ENCODE results near the gene PLD6. TPM values are rescaled to one million over a fixed set of nuclear protein-coding genes. Genes with fewer than 3 reads are reported as not detected.

Gene PLD6
- total and polyA plus RNA-seq, 2 donors (not counting 1 experiment from before 2014, with no cell fraction given), result 2.0 to 4.1 TPM

GRCh38 chr17:17252149-17252661 is 46.1 kb upstream of the PLD6 start:
- TF ChIP-seq EZH2 (IDR thresholded peaks at IDR 0.05; ENCODE audit: borderline replicate concordance, insufficient read depth, low read depth, low read length, poor library complexity, severe bottlenecking), result no peak
- TF ChIP-seq, protein P1, sequence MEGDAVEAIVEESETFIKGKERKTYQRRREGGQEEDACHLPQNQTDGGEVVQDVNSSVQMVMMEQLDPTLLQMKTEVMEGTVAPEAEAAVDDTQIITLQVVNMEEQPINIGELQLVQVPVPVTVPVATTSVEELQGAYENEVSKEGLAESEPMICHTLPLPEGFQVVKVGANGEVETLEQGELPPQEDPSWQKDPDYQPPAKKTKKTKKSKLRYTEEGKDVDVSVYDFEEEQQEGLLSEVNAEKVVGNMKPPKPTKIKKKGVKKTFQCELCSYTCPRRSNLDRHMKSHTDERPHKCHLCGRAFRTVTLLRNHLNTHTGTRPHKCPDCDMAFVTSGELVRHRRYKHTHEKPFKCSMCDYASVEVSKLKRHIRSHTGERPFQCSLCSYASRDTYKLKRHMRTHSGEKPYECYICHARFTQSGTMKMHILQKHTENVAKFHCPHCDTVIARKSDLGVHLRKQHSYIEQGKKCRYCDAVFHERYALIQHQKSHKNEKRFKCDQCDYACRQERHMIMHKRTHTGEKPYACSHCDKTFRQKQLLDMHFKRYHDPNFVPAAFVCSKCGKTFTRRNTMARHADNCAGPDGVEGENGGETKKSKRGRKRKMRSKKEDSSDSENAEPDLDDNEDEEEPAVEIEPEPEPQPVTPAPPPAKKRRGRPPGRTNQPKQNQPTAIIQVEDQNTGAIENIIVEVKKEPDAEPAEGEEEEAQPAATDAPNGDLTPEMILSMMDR (IDR thresholded peaks at IDR 0.05), result no peak
- H3K27ac ChIP-seq (ENCODE audit: low read length in 2 of 2), result no peak overlapping the region
- ChIA-PET POLR2A (no interaction called here), CTCF (no interaction called here)
- H3K27me3 ChIP-seq (replicated peaks in 1 of 4; ENCODE audit: control extremely low read depth in 1 of 4, control insufficient read depth in 3 of 4, insufficient read depth in 4 of 4, low read length in 3 of 4), result no peaks in the 10 kb centered on the region
- H3K9me3 ChIP-seq (ENCODE audit: control extremely low read depth in 1 of 3, control insufficient read depth in 2 of 3, insufficient read depth in 1 of 3, low read length in 2 of 3), result no peaks in the 10 kb centered on the region
- 80% methylated on average over 7 of the region's 9 CpGs for WGBS (ENCODE audit: insufficient coverage)
- peaks cover 15 to 65% of the 10 kb centered on the region in 2 experiments for H3K36me3 ChIP-seq (replicated peaks in 1 of 2; ENCODE audit: control extremely low read depth in 1 of 2, control insufficient read depth in 1 of 2, extremely low read depth in 1 of 2, insufficient read depth in 2 of 2, low read length in 1 of 2)
- Mint-ChIP-seq H3K9me3 (ENCODE audit: insufficient read depth) (no peaks in the 10 kb centered on the region), H3K27me3 (no peaks in the 10 kb centered on the region), H3K4me1 (no peaks in the 10 kb centered on the region), H3K27ac (no peak overlapping the region), H3K4me3 (no peak overlapping the region)
- DNase-seq (no peak), ATAC-seq (ENCODE audit: low read depth) (no peak)
- no peak overlapping the region for H3K9ac ChIP-seq (ENCODE audit: low read length)
- H2AFZ ChIP-seq (ENCODE audit: insufficient read depth, low read depth, low read length, poor library complexity, severe bottlenecking), result no peak overlapping the region
- H4K20me1 ChIP-seq (ENCODE audit: control insufficient read depth, insufficient read depth, low read length, poor library complexity, severe bottlenecking), result no peaks in the 10 kb centered on the region
- intact Hi-C loops (cut with micrococcal nuclease), result no loop called here
- H3K4me2 ChIP-seq (replicated peaks; ENCODE audit: low read depth, low read length, poor library complexity, severe bottlenecking), result no peak overlapping the region
- no peak overlapping the region for H3K4me3 ChIP-seq (ENCODE audit: control extremely low read depth in 1 of 5, extremely low read depth in 1 of 5, insufficient read depth in 1 of 5, low read depth in 2 of 5, low read length in 4 of 5)
- H3K4me1 ChIP-seq (ENCODE audit: control insufficient read depth in 2 of 2, insufficient read depth in 2 of 2, low read length in 2 of 2), result no peaks in the 10 kb centered on the region
- H3K79me2 ChIP-seq (ENCODE audit: control insufficient read depth, insufficient read depth, low read length), result peaks cover 5% of the 10 kb centered on the region

DNA sequence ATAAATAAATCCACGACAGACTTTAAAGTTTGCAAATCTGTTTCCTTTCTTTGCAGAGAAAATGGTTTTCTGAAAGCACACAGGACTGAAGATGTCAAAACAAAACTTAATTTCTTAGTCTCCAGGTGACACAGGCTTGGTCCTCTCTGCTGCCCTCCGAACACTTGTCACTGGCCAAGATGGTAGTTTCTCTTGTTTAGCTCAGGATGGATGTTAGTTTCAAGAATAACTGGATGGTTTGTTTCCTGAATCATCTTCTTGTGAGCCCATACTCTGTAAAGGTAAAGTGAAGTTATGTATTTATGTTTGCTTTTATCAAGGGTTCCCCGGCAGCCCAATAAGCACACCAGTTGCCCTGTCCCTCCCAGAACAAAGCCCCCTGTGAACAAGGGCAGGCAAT is 40.7 kb upstream of the PLD6 start:
- 90% methylated on average over 1 of the region's 3 CpGs for WGBS (ENCODE audit: insufficient coverage)
- Mint-ChIP-seq H3K4me1 (no peaks in the 10 kb centered on the region), H3K27me3 (no peaks in the 10 kb centered on the region), H3K4me3 (no peak overlapping the region), H3K9me3 (ENCODE audit: insufficient read depth) (no peaks in the 10 kb centered on the region), H3K27ac (no peak overlapping the region)
- no peak overlapping the region for H3K27ac ChIP-seq (ENCODE audit: low read length in 2 of 2)
- H3K27me3 ChIP-seq (replicated peaks in 1 of 4; ENCODE audit: control extremely low read depth in 1 of 4, control insufficient read depth in 3 of 4, insufficient read depth in 4 of 4, low read length in 3 of 4), result no peaks in the 10 kb centered on the region
- CTCF ChIA-PET, result no interaction called here
- TF ChIP-seq, protein P1 (IDR thresholded peaks at IDR 0.05), result no peak
- TF ChIP-seq EZH2 (IDR thresholded peaks at IDR 0.05; ENCODE audit: borderline replicate concordance, insufficient read depth, low read depth, low read length, poor library complexity, severe bottlenecking), result no peak
- no peak overlapping the region for H3K9ac ChIP-seq (ENCODE audit: low read length)
- no peaks in the 10 kb centered on the region for H3K79me2 ChIP-seq (ENCODE audit: control insufficient read depth, insufficient read depth, low read length)
- POLR2A ChIA-PET, result no interaction called here
- H3K4me3 ChIP-seq (ENCODE audit: control extremely low read depth in 1 of 5, extremely low read depth in 1 of 5, insufficient read depth in 1 of 5, low read depth in 2 of 5, low read length in 4 of 5), result no peak overlapping the region
- peaks cover 10 to 41% of the 10 kb centered on the region in 2 experiments for H3K36me3 ChIP-seq (replicated peaks in 1 of 2; ENCODE audit: control extremely low read depth in 1 of 2, control insufficient read depth in 1 of 2, extremely low read depth in 1 of 2, insufficient read depth in 2 of 2, low read length in 1 of 2)
- ATAC-seq (ENCODE audit: low read depth) (no peak), DNase-seq (no peak)
- intact Hi-C loops (cut with micrococcal nuclease), result no loop called here
- no peak overlapping the region for H3K4me2 ChIP-seq (replicated peaks; ENCODE audit: low read depth, low read length, poor library complexity, severe bottlenecking)
- H2AFZ ChIP-seq (ENCODE audit: insufficient read depth, low read depth, low read length, poor library complexity, severe bottlenecking), result no peak overlapping the region
- no peaks in the 10 kb centered on the region for H3K4me1 ChIP-seq (ENCODE audit: control insufficient read depth in 2 of 2, insufficient read depth in 2 of 2, low read length in 2 of 2)
- H4K20me1 ChIP-seq (ENCODE audit: control insufficient read depth, insufficient read depth, low read length, poor library complexity, severe bottlenecking), result no peaks in the 10 kb centered on the region
- no peaks in the 10 kb centered on the region for H3K9me3 ChIP-seq (ENCODE audit: control extremely low read depth in 1 of 3, control insufficient read depth in 2 of 3, insufficient read depth in 1 of 3, low read length in 2 of 3)
